HT-29 (cell line): ENCODE results near the gene SHLD1. TPM values are rescaled to one million over a fixed set of nuclear protein-coding genes. Genes with fewer than 3 reads are reported as not detected.

Source experiments
- DNase-seq: peaks from one replicate; pipeline ENCODE4 v3.0.0-alpha.2; 2015; ENCODE audit warnings: low spot score
- small RNA-seq: library from RNA; depleted of rRNA; stranded (forward); fragments of <200 nt; gene quantifications from one replicate; pipeline ENCODE3, GENCODE V24; 2014
- total RNA-seq: library from RNA; depleted of rRNA; stranded (reverse); fragments of >200 nt; shearing (Covaris generic); gene quantifications from 2 replicates; pipeline ENCODE4 v1.2.3, GENCODE V29; 2014; rRNA removed

Gene SHLD1
- total RNA-seq, 1 experiment from 2014 or later: 0.61 TPM

GRCh38 chr20:5893052-5893451 is 142.9 kb downstream of the SHLD1 start:
- DNase-seq: no peak

- DNase-seq: no peak
Measured at GRCh38 chr20:5893621-5894020, 143.4 kb downstream of the SHLD1 start.

DNA sequence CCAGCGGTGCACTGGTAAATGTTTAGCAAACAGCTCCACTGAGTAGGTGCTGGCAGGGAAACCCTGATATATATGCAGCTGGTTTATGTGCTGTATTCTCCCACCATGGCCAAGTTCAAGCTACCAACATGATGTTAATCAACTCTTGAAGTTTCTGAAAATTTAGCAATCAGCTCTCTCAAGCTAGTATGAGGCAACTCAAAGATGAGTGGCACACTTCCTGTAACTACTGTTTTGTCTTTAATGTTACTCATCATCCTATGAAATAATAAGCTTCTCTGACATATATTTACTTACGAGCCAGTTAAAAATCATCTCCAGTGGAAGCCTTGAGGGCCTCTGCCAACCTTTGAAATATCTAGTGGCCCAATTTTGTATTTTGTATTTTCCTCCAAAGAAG is 145.4 kb downstream of the SHLD1 start:
- DNase-seq: no peak

DNA sequence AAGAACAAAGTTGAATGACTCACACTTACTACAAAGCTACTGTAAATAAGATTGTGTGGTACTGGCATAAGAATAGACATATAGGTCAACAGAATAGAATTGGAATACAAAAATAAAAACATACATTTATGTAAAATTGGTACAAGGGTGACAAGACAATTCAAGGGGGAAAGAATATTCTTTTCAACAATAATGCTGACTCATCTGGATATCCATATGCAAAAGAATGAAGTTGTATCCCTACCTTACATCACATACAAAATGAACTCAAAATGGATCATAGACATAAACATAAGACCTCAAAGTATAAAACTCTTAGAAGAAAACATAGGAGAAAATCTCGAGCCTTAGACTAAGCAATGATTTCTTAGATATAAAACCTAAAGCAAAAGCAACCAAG is 149.2 kb downstream of the SHLD1 start:
- no peak for DNase-seq

DNA sequence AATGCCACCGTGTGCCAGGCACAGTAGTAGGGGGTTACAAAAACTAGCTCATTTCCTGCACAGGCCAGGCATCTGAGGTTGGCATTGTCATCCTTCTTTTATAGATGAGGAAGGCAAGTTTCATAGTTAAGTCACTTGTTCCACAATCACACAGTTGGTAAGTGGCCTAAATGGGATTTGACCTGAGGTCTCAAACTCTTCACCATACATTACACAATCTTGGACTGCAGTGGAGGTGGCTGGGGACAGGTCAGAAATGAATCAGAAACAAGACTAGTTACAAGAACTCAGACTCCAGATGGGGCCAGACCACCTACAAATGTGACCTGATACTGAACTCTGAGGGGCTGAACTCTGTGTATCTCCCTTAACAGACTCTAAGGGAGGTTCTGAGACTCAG is 150.7 kb downstream of the SHLD1 start:
- DNase-seq: no peak

- no peak for DNase-seq
Measured at GRCh38 chr20:5908981-5909380, 158.8 kb downstream of the SHLD1 start.

- no peak for DNase-seq
Measured at GRCh38 chr20:5910186-5910585, 160.0 kb downstream of the SHLD1 start.

GRCh38 chr20:5913166-5913565 is 163.0 kb downstream of the SHLD1 start:
- DNase-seq: no peak

Small RNA genes within 50 kb of the gene (small RNA-seq; reads per million reads assigned to genes)
- gene RNU1-55P: 0.29 reads per million

Other genes with a start within 250 kb of the SHLD1 start
- gene GPCPD1, start 139.4 kb upstream of the SHLD1 start, total RNA-seq: 3.1 and 7.5 TPM in 2 replicates
- gene CHGB, start 161.1 kb downstream of the SHLD1 start, total RNA-seq: not detected in 2 replicates
- gene TRMT6, start 200.1 kb downstream of the SHLD1 start, total RNA-seq: 15.5 and 17.8 TPM in 2 replicates
- 11.6 and 14.0 TPM in 2 replicates for gene MCM8, start 200.3 kb downstream of the SHLD1 start, total RNA-seq